T-cell (primary cell): ENCODE data around the gene IGFBP2. TPM values are rescaled to one million over a fixed set of nuclear protein-coding genes. Genes with fewer than 3 reads are reported as not detected.

Experiments
- ATAC-seq, 4 experiments: fragments of 200-7000 bp in 3 of 4; fragments of 150-1000 bp in 1 of 4; cut with Tn5 transposase; replicated peaks in 1 of 4; 1 replicate in 3 of 4; 2 replicates in 1 of 4; pipeline ENCODE4 v1.10.0; 2021; ENCODE audit warnings: moderate library complexity in 3 of 4, mild to moderate bottlenecking in 2 of 4, moderate number of reproducible peaks in 1 of 4
- CTCF ChIA-PET, 2 donors: fragments of 300-600 bp; sonication (Branson Sonifier 250); formaldehyde crosslinking; loops; one replicate each; lab custom pipeline; 2022; ENCODE audit warnings: antibody characterized with exemption in 2 of 2; lab: Charles Lee
- POLR2A ChIA-PET, 2 donors: fragments of 300-600 bp; sonication (Branson Sonifier 250); formaldehyde crosslinking; loops; one replicate each; lab custom pipeline; 2022; ENCODE audit warnings: antibody characterized with exemption in 2 of 2; lab: Charles Lee
- DNase-seq, 35 experiments: peaks; one replicate each; pipeline versions ENCODE4 v3.0.0 to v3.0.0-alpha.2; 2013 to 2023
- H3K27ac ChIP-seq: one replicate; pipeline ENCODE4 v1.5.1; 2013; ENCODE audit warnings: low read length
- H3K27me3 ChIP-seq, 2 experiments: replicated peaks in 1 of 2; 1 replicate in 1 of 2; 2 replicates in 1 of 2; pipeline versions ENCODE4 v1.6.1 to v1.7.0; 2013; ENCODE audit warnings: low read length in 1 of 2, mixed read lengths in 1 of 2; ENCODE audit not compliant: control insufficient read depth in 2 of 2, insufficient read depth in 2 of 2; ENCODE audit errors: extremely low read depth in 1 of 2
- H3K36me3 ChIP-seq, 2 donors: 1 replicate in 1 of 2; 2 replicates in 1 of 2; pipeline versions ENCODE4 v1.6.1 to v1.7.0; 2013; ENCODE audit warnings: low read length in 1 of 2; ENCODE audit not compliant: control insufficient read depth in 2 of 2, insufficient read depth in 1 of 2; ENCODE audit errors: extremely low read depth in 1 of 2
- H3K4me1 ChIP-seq, 2 experiments: 1 replicate in 1 of 2; 2 replicates in 1 of 2; pipeline versions ENCODE4 v1.6.1 to v1.7.0; 2013; ENCODE audit warnings: low read length in 2 of 2, mixed read lengths in 1 of 2; ENCODE audit not compliant: insufficient read depth in 2 of 2, control insufficient read depth in 1 of 2; ENCODE audit errors: extremely low read depth in 1 of 2
- H3K4me3 ChIP-seq, 2 donors: 1 replicate in 1 of 2; 2 replicates in 1 of 2; pipeline versions ENCODE4 v1.5.1 to v1.7.0; 2013; ENCODE audit warnings: mild to moderate bottlenecking in 2 of 2, low read length in 1 of 2, moderate library complexity in 1 of 2; ENCODE audit not compliant: control insufficient read depth in 1 of 2; ENCODE audit errors: extremely low read depth in 1 of 2
- H3K9me3 ChIP-seq: 2 replicates; pipeline ENCODE4 v1.7.0; 2013
- H3K27ac Mint-ChIP-seq, 2 donors: one replicate each; pipeline ENCODE4 v1.8.0; 2020 to 2021; ENCODE audit warnings: mild to moderate bottlenecking in 2 of 2, mixed read lengths in 2 of 2
- H3K27me3 Mint-ChIP-seq, 2 donors: one replicate each; pipeline ENCODE4 v1.8.0; 2021 to 2022; ENCODE audit warnings: mixed read lengths in 2 of 2
- H3K36me3 Mint-ChIP-seq: one replicate; pipeline ENCODE4 v1.8.0; 2021; ENCODE audit warnings: mixed read lengths
- H3K4me1 Mint-ChIP-seq, 3 donors: one replicate each; pipeline ENCODE4 v1.8.0; 2020 to 2022; ENCODE audit warnings: mixed read lengths in 3 of 3, mild to moderate bottlenecking in 1 of 3
- H3K4me3 Mint-ChIP-seq, 3 donors: one replicate each; pipeline ENCODE4 v1.8.0; 2020 to 2022; ENCODE audit warnings: mild to moderate bottlenecking in 3 of 3, mixed read lengths in 3 of 3, moderate library complexity in 3 of 3
- H3K9me3 Mint-ChIP-seq, 3 donors: one replicate each; pipeline ENCODE4 v1.8.0; 2020 to 2022; ENCODE audit warnings: mixed read lengths in 3 of 3
- WGBS: methylation state at CpG from one replicate; pipeline ENCODE4 v1.1.5; 2013; ENCODE audit warnings: missing lambda C conversion rate; ENCODE audit not compliant: insufficient coverage; 5-methylcytosine and 5-hydroxymethylcytosine counted together
- total RNA-seq, 35 experiments: library from RNA in 6 of 35; stranded (reverse) in 6 of 35; fragments of 120-200 nt in 1 of 35; gene quantifications; one replicate each; pipeline versions ENCODE4 v1.2.1 to v1.2.4 and lab custom pipeline; 2013 to 2026

IGFBP2 gene
- total RNA-seq, 5 donors from 2014 or later (not counting 1 experiment from before 2014, with no cell fraction given) = 0.46 to 2.1 (median 1.8) TPM; not detected in 2

- H3K4me1 ChIP-seq = peaks cover 9 to 15% of the 10 kb centered on the region in 2 experiments
- Mint-ChIP-seq H3K27ac (no peak overlapping the region), H3K9me3 (no peaks in the 10 kb centered on the region), H3K27me3 (peaks cover 0 to 30% of the 10 kb centered on the region in 2 donors), H3K4me1 (peaks cover 9 to 10% (median 9%) of the 10 kb centered on the region in 3 donors), H3K36me3 (no peaks in the 10 kb centered on the region), H3K4me3 (no peak overlapping the region)
- H3K4me3 ChIP-seq = no peak overlapping the region
- H3K36me3 ChIP-seq = no peaks in the 10 kb centered on the region
- ChIA-PET CTCF (no interaction called here), POLR2A (no interaction called here)
- ATAC-seq (no peak), DNase-seq (no peak)
- WGBS = 100% methylated on average over 3 of the region's 5 CpGs
- H3K27ac ChIP-seq = no peak overlapping the region
- no peaks in the 10 kb centered on the region for H3K9me3 ChIP-seq
- peaks cover 0 to 14% of the 10 kb centered on the region in 2 experiments for H3K27me3 ChIP-seq
Measured at GRCh38 chr2:216608525-216608924, 24.7 kb upstream of the IGFBP2 start.

- no peak overlapping the region for H3K4me3 Mint-ChIP-seq
- ATAC-seq = no peak
- no peaks in the 10 kb centered on the region for H3K9me3 ChIP-seq
- H3K36me3 Mint-ChIP-seq = no peaks in the 10 kb centered on the region
- POLR2A ChIA-PET = no interaction called here
- no peak for DNase-seq
- no peaks in the 10 kb centered on the region for H3K9me3 Mint-ChIP-seq
- peaks cover 0 to 2% of the 10 kb centered on the region in 2 experiments for H3K27me3 ChIP-seq
- CTCF ChIA-PET = no interaction called here
- H3K4me3 ChIP-seq = no peak overlapping the region
- H3K4me1 ChIP-seq = peaks cover 0 to 8% of the 10 kb centered on the region in 2 experiments
- H3K36me3 ChIP-seq = no peaks in the 10 kb centered on the region
- H3K27ac Mint-ChIP-seq = no peak overlapping the region
- peaks cover 0 to 8% of the 10 kb centered on the region in 2 donors for H3K27me3 Mint-ChIP-seq
- 64% methylated on average over 4 of the region's 7 CpGs for WGBS
- H3K4me1 Mint-ChIP-seq = peaks cover 0 to 8% (median 0%) of the 10 kb centered on the region in 3 donors
- H3K27ac ChIP-seq = no peak overlapping the region
Measured at GRCh38 chr2:216615298-216616082, 17.7 kb upstream of the IGFBP2 start.

GRCh38 chr2:216616083-216616678, 17.0 kb upstream of the IGFBP2 start:
- Mint-ChIP-seq H3K4me1 (peaks cover 0 to 8% (median 0%) of the 10 kb centered on the region in 3 donors), H3K36me3 (no peaks in the 10 kb centered on the region), H3K9me3 (no peaks in the 10 kb centered on the region), H3K4me3 (no peak overlapping the region), H3K27me3 (peaks cover 0 to 8% of the 10 kb centered on the region in 2 donors), H3K27ac (no peak overlapping the region)
- Histone ChIP-seq H3K27me3 (peaks cover 0 to 2% of the 10 kb centered on the region in 2 experiments), H3K4me1 (peaks cover 0 to 8% of the 10 kb centered on the region in 2 experiments), H3K27ac (no peak overlapping the region), H3K9me3 (no peaks in the 10 kb centered on the region), H3K36me3 (no peaks in the 10 kb centered on the region), H3K4me3 (no peak overlapping the region)
- ChIA-PET POLR2A (no interaction called here), CTCF (no interaction called here)
- DNase-seq = no peak
- WGBS = 74% methylated on average over 3 of the region's 3 CpGs
- ATAC-seq = no peak

GRCh38 chr2:216617159-216617815, 15.9 kb upstream of the IGFBP2 start:
- Mint-ChIP-seq H3K9me3 (no peaks in the 10 kb centered on the region), H3K27ac (no peak overlapping the region), H3K4me3 (no peak overlapping the region), H3K4me1 (peaks cover 0 to 8% (median 0%) of the 10 kb centered on the region in 3 donors), H3K36me3 (no peaks in the 10 kb centered on the region), H3K27me3 (peaks cover 0 to 8% of the 10 kb centered on the region in 2 donors)
- CTCF ChIA-PET = interaction anchor here in 1 of 2 donors (0.8 kb wide), 1 partner anchor 10 kb away, joined by 4 read pairs; no protein-coding TSS in a partner anchor
- whole genome bisulfite sequencing = 90% methylated on average over 1 of the region's 13 CpGs
- POLR2A ChIA-PET = no interaction called here
- H3K36me3 ChIP-seq = no peaks in the 10 kb centered on the region
- H3K27ac ChIP-seq = no peak overlapping the region
- H3K27me3 ChIP-seq = peaks cover 0 to 6% of the 10 kb centered on the region in 2 experiments
- DNase-seq = no peak
- ATAC-seq = no peak
- no peaks in the 10 kb centered on the region for H3K9me3 ChIP-seq
- no peak overlapping the region for H3K4me3 ChIP-seq
- H3K4me1 ChIP-seq = peaks cover 0 to 8% of the 10 kb centered on the region in 2 experiments

- H3K36me3 ChIP-seq = no peaks in the 10 kb centered on the region
- H3K4me1 Mint-ChIP-seq = peaks cover 0 to 8% (median 0%) of the 10 kb centered on the region in 3 donors
- ChIA-PET CTCF (interaction anchor here in 1 of 2 donors (1.4 kb wide), 1 partner anchor 99 kb away, joined by 3 read pairs; no protein-coding TSS in a partner anchor), POLR2A (no interaction called here)
- peaks cover 0 to 6% of the 10 kb centered on the region in 2 experiments for H3K27me3 ChIP-seq
- no peak for DNase-seq
- no peaks in the 10 kb centered on the region for H3K9me3 Mint-ChIP-seq
- no peak overlapping the region for H3K27ac Mint-ChIP-seq
- 70% methylated on average over 2 of the region's 7 CpGs for WGBS
- H3K36me3 Mint-ChIP-seq = no peaks in the 10 kb centered on the region
- no peak overlapping the region for H3K4me3 Mint-ChIP-seq
- no peak for ATAC-seq
- H3K4me3 ChIP-seq = no peak overlapping the region
- H3K9me3 ChIP-seq = no peaks in the 10 kb centered on the region
- H3K27ac ChIP-seq = no peak overlapping the region
- H3K4me1 ChIP-seq = peaks cover 0 to 8% of the 10 kb centered on the region in 2 experiments
- peaks cover 0 to 6% of the 10 kb centered on the region in 2 donors for H3K27me3 Mint-ChIP-seq
Measured at GRCh38 chr2:216618785-216619184, 14.4 kb upstream of the IGFBP2 start.
